ENCODE data around the gene ZNF275.

Gene ZNF275

DNA sequence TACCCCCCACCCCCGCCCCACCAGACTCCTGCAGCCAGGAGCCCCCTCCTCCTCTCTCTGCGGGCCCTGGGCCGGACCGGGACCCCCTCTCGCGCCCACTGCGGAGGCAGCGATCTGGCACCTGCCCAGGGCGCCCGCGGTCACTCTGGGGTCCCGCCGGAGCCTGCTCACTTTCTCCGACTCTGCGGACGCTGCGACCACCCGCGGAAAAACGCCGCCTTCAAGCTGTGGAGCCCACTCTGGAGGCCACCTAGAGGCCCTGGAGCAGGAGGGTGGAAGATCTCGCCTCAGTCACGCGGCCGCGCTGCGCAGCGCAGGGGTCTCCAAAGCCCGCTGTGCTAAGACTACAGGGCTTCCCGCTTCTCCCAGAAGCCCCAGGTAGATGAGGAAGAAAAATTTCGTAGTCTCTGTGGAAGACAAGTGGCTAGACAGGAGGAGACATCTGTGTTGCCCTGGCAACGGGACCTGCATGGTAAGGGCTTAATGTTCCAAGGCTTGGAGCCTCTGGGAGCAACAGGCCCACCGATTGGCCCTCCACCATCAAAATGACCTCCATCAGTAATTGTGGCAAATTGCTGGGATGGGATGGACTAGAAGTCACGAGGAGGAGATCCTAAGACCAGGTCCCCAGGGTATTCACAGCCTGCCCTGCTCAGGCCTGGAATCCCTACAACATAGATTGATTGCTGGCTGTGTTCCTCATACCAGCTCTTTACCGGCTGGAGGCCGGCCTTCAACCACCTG lies 12.4 kb upstream of the ZNF275 start, which contains the start of gene PNMA6F:
Gene PNMA6F, minus strand, starts transcription at position 387 of the 744 bp plus-strand sequence. CDS start 1,093 bp downstream, outside the sequence.
- peaks cover 7% of the 10 kb centered on the region for H3K27me3 ChIP-seq (ENCODE audit: control insufficient read depth, insufficient read depth, low read length)
- no peaks in the 10 kb centered on the region for H3K9me3 ChIP-seq (ENCODE audit: control insufficient read depth, insufficient read depth, low read length)
- no peaks in the 10 kb centered on the region for H3K4me1 ChIP-seq (ENCODE audit: control insufficient read depth, insufficient read depth, low read length)
- peak within 1 kb of the TSS; percentile 46 for H3K4me3 ChIP-seq (ENCODE audit: low read depth, low read length)
- no peaks in the 10 kb centered on the region for H3K36me3 ChIP-seq (ENCODE audit: control insufficient read depth, insufficient read depth, low read length)
- no peak within 1 kb of the TSS for H3K9ac ChIP-seq (ENCODE audit: low read depth, low read length)

DNA sequence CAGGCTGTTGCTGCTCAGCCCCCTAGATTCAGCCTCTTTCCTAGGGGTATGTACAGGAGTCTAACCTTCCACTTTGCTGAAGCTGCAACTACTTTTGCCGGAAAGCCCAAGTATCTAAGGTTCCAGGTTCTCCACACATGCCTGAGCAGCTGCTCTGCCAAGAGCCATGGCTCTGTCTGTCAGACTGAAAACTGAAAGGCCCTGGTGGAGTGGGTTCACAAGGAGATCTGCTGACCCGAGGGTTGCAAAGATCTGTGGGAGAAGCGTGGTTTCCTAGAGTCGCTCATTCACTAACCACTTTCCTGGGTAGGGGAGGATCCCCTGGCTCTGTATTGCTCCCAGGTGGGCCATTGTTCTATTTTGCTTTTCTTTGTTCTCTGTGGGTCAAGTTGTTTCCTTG lies 6.4 kb upstream of the ZNF275 start:
- H3K4me3 ChIP-seq (ENCODE audit: low read depth, low read length) = no peak overlapping the region
- no peaks in the 10 kb centered on the region for H3K9me3 ChIP-seq (ENCODE audit: control insufficient read depth, insufficient read depth, low read length)
- H3K36me3 ChIP-seq (ENCODE audit: control insufficient read depth, insufficient read depth, low read length) = no peaks in the 10 kb centered on the region
- no peak overlapping the region for H3K9ac ChIP-seq (ENCODE audit: low read depth, low read length)
- H3K4me1 ChIP-seq (ENCODE audit: control insufficient read depth, insufficient read depth, low read length) = no peaks in the 10 kb centered on the region
- no peaks in the 10 kb centered on the region for H3K27me3 ChIP-seq (ENCODE audit: control insufficient read depth, insufficient read depth, low read length)

DNA sequence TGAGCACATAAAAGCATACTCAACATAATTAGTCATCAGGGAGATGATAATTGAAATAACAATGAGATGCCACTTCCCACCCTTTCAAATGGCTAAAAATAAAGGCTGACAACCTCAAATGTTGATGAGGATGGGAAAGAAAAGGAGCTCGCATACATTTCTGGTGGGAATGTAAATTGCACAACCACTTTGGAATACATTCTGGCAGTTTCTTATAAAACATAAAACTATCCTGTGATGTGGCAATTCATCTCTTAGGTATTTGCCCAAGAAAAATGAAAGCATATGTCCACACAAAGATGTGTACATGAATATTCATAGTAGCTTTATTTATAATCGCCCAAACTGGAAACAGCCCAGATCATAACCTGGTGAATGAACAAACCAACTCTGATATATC lies 687 bp upstream of the ZNF275 start:
- Histone ChIP-seq H3K9ac (ENCODE audit: low read depth, low read length) (no peak overlapping the region), H3K27me3 (ENCODE audit: control insufficient read depth, insufficient read depth, low read length) (no peaks in the 10 kb centered on the region), H3K4me1 (ENCODE audit: control insufficient read depth, insufficient read depth, low read length) (no peaks in the 10 kb centered on the region), H3K9me3 (ENCODE audit: control insufficient read depth, insufficient read depth, low read length) (no peaks in the 10 kb centered on the region), H3K36me3 (ENCODE audit: control insufficient read depth, insufficient read depth, low read length) (no peaks in the 10 kb centered on the region), H3K4me3 (ENCODE audit: low read depth, low read length) (peak overlapping the region; percentile 59)

DNA sequence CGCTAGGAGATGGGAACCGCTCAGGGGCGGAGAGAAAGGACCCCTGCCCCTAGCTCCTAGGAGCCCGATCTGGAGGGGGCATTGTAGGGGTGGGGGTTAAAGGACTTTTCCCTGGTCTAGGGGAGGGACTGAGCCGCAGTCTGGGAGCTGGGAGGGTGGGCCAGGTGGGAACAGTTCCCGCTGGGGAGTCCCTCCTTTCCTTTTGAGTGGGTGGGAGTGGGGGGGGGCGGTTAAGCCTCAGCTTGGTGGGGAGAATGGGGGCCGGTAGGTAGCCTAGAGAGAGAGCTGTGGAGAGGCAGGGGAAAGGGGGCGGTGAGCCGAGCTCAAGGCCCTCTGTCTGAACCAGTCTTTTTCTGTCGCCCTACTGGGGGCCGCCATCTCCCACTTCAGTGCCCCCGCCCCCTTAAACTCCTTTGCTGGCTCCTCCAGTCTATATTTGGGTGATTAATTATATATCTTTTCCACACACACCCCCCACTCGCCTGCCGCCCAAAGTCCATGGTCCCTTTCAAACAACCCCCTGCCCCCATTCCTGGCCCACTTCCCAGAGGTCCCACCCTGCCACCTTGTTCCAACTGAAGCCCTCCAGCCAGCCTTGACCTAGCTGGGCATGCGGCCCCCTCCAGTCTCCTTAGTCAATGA lies 822 bp downstream of the ZNF275 start:
- Histone ChIP-seq H3K4me1 (ENCODE audit: control insufficient read depth, insufficient read depth, low read length) (no peaks in the 10 kb centered on the region), H3K36me3 (ENCODE audit: control insufficient read depth, insufficient read depth, low read length) (peaks cover 3% of the 10 kb centered on the region), H3K4me3 (ENCODE audit: low read depth, low read length) (peak overlapping the region; percentile 55), H3K9ac (ENCODE audit: low read depth, low read length) (no peak overlapping the region), H3K27me3 (ENCODE audit: control insufficient read depth, insufficient read depth, low read length) (no peaks in the 10 kb centered on the region), H3K9me3 (ENCODE audit: control insufficient read depth, insufficient read depth, low read length) (no peaks in the 10 kb centered on the region)

DNA sequence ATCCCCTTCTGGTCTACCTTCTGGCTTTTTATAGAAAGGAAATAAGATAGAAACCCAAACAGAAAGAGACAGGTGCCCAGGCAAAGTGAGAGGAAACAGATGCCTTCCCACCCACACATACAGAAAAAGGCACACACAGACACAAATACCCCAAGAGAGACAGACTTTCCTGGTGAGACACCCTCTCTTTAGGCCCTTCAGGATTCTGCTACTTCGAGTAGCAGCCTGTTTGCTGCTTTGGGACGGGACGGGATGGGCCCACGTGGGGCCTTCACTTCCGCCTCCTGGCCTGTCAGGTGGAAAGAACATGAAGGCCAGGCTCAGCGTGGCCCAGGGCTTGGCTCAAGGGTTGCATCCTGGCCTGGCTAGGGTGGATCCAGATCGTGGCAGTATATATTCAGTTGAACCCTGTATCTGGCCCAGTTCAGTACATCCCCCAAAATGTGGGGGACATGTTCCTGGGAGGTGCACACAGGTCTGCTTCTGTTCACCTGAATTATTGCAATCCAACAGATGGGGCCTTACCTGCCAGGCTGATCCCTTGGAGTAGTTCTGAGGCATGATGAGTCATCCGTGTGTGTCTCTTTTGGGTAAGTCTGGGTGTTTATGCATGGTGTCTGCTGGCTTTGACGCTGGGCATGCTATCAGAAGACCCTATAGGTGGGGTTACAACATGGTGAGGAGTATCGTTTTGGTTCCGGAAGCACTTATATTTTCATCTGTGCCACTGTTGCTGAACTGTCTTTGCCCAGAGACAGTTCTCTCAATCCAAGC lies 2.4 kb downstream of the ZNF275 start:
- Histone ChIP-seq H3K4me3 (ENCODE audit: low read depth, low read length) (no peak overlapping the region), H3K4me1 (ENCODE audit: control insufficient read depth, insufficient read depth, low read length) (no peaks in the 10 kb centered on the region), H3K36me3 (ENCODE audit: control insufficient read depth, insufficient read depth, low read length) (peaks cover 3% of the 10 kb centered on the region), H3K27me3 (ENCODE audit: control insufficient read depth, insufficient read depth, low read length) (no peaks in the 10 kb centered on the region), H3K9me3 (ENCODE audit: control insufficient read depth, insufficient read depth, low read length) (no peaks in the 10 kb centered on the region), H3K9ac (ENCODE audit: low read depth, low read length) (no peak overlapping the region)

DNA sequence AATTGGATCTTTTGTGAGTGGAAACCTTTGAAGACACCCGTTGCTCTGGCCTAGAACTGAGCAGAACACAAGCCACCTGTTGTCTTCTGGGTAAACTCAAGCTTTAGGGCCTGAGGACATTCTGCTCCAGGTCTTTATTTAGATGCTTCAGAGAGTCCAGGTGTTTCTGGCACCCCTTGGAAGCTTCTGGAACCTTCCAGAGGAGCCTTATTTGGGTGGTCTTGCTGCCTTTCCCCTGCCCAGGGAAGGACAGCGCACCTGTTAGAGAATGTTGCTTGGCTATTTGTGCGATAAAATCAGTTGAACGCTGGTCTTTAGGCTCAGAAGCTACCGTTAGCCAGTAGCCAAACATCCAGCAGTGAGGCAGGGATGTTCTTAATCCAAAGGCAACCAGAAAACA lies 3.0 kb downstream of the ZNF275 start:
- H3K27me3 ChIP-seq (ENCODE audit: control insufficient read depth, insufficient read depth, low read length) = no peaks in the 10 kb centered on the region
- no peaks in the 10 kb centered on the region for H3K9me3 ChIP-seq (ENCODE audit: control insufficient read depth, insufficient read depth, low read length)
- H3K9ac ChIP-seq (ENCODE audit: low read depth, low read length) = no peak overlapping the region
- no peak overlapping the region for H3K4me3 ChIP-seq (ENCODE audit: low read depth, low read length)
- H3K36me3 ChIP-seq (ENCODE audit: control insufficient read depth, insufficient read depth, low read length) = peaks cover 3% of the 10 kb centered on the region
- H3K4me1 ChIP-seq (ENCODE audit: control insufficient read depth, insufficient read depth, low read length) = no peaks in the 10 kb centered on the region

DNA sequence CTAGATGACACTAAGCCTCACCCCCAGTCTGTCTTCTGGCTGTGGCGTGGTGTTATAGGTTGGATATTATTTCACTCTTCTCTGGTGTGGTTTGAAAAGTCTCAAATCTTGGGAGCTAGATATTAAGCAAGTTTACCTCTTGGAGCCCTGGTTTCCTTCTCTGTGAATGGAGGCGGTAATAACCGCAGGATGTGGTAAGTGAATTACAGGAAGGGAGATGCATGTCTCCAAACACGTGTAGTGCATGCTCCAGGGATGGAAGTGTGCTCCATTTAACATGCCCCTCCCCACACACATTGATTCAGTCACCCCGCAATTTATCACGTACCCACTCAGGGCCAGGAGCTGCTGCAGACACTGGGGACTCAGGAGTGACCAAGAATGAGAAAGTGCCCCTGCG lies 4.9 kb downstream of the ZNF275 start:
- no peak overlapping the region for H3K4me3 ChIP-seq (ENCODE audit: low read depth, low read length)
- no peaks in the 10 kb centered on the region for H3K27me3 ChIP-seq (ENCODE audit: control insufficient read depth, insufficient read depth, low read length)
- H3K36me3 ChIP-seq (ENCODE audit: control insufficient read depth, insufficient read depth, low read length) = peaks cover 3% of the 10 kb centered on the region
- H3K9me3 ChIP-seq (ENCODE audit: control insufficient read depth, insufficient read depth, low read length) = no peaks in the 10 kb centered on the region
- H3K9ac ChIP-seq (ENCODE audit: low read depth, low read length) = no peak overlapping the region
- H3K4me1 ChIP-seq (ENCODE audit: control insufficient read depth, insufficient read depth, low read length) = no peaks in the 10 kb centered on the region

DNA sequence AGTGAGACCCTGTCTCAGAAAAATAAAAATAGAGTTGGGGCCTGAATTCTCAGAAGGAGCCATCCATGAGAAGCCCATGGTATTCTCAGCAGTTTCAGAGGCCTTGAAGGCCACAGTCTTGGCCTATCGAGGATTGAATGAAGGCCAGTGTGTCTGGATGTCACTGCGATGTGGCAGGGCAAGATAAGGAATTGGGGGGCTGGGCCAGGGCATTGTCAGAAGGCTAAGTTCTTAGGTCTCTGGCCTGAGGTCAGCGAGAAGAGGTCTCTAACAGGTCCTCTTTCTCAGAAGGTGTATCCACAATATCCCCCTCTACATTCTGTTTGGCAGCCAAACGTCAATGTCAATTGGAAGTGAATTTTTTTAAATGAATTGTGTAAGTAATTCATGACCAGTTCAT lies 5.7 kb downstream of the ZNF275 start:
- peaks cover 3% of the 10 kb centered on the region for H3K36me3 ChIP-seq (ENCODE audit: control insufficient read depth, insufficient read depth, low read length)
- no peaks in the 10 kb centered on the region for H3K4me1 ChIP-seq (ENCODE audit: control insufficient read depth, insufficient read depth, low read length)
- H3K9ac ChIP-seq (ENCODE audit: low read depth, low read length) = no peak overlapping the region
- H3K27me3 ChIP-seq (ENCODE audit: control insufficient read depth, insufficient read depth, low read length) = no peaks in the 10 kb centered on the region
- H3K9me3 ChIP-seq (ENCODE audit: control insufficient read depth, insufficient read depth, low read length) = no peaks in the 10 kb centered on the region
- no peak overlapping the region for H3K4me3 ChIP-seq (ENCODE audit: low read depth, low read length)

DNA sequence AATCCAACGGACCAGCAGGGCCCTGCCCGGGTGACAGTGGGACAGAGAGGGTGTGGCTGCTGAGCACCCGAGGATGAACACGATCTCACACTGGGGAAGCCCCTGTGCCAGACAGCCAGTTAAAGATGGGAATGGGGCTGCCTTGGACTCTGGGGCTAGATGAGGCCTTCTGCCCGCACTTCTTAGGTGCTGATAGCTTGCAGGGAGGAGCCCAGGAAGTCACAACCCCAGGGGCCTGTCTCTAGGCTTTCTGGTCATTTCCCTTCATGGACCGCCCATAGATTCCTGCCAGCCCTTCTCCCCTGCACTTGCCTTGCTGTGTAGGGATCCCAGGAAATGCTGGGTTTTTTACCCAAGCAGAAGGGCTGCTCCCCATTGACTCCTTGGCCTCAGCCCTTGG lies 6.2 kb downstream of the ZNF275 start:
- no peak overlapping the region for H3K9ac ChIP-seq (ENCODE audit: low read depth, low read length)
- H3K27me3 ChIP-seq (ENCODE audit: control insufficient read depth, insufficient read depth, low read length) = no peaks in the 10 kb centered on the region
- peaks cover 3% of the 10 kb centered on the region for H3K36me3 ChIP-seq (ENCODE audit: control insufficient read depth, insufficient read depth, low read length)
- H3K9me3 ChIP-seq (ENCODE audit: control insufficient read depth, insufficient read depth, low read length) = no peaks in the 10 kb centered on the region
- no peak overlapping the region for H3K4me3 ChIP-seq (ENCODE audit: low read depth, low read length)
- no peaks in the 10 kb centered on the region for H3K4me1 ChIP-seq (ENCODE audit: control insufficient read depth, insufficient read depth, low read length)

DNA sequence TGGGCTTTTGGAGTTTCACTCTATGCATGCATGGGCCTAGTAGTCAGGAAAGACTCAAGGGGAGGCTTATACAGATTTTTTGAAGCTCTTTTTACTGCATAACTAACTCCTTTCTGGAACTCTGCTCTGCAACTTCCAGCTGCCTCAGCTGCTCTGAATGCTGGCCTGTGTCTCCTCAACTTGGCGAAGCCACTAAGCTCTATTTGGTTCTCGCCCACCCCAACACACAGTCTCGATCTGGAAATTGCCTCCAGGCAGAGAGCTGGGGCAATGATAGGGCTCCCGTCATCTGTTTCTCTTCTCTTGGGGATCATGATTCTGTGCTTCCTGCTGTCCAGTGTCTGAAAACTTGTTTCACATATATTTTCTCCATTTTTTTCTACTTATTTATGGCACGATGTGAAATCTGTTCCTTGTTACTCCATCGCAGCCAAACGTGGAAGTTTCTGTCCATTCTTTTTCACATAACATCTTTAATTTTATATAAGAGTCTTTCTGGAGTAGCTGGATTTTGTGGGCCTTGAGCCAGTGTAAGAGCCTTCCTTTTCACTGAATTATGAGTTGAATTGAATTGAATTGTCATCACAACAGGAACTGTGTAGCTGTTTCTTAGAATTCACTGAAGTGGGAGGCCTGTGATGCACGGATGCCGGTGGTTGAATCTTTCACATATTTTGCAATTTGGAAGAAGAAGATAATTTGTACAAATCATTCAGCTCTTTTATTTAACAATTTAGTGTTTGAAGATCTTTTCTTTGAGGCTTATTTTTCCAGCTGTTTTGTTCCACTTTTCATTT lies 9.0 kb downstream of the ZNF275 start:
- H3K4me1 ChIP-seq (ENCODE audit: control insufficient read depth, insufficient read depth, low read length) = no peaks in the 10 kb centered on the region
- peaks cover 14% of the 10 kb centered on the region for H3K36me3 ChIP-seq (ENCODE audit: control insufficient read depth, insufficient read depth, low read length)
- H3K27me3 ChIP-seq (ENCODE audit: control insufficient read depth, insufficient read depth, low read length) = no peaks in the 10 kb centered on the region
- H3K4me3 ChIP-seq (ENCODE audit: low read depth, low read length) = no peak overlapping the region
- no peaks in the 10 kb centered on the region for H3K9me3 ChIP-seq (ENCODE audit: control insufficient read depth, insufficient read depth, low read length)
- H3K9ac ChIP-seq (ENCODE audit: low read depth, low read length) = no peak overlapping the region

DNA sequence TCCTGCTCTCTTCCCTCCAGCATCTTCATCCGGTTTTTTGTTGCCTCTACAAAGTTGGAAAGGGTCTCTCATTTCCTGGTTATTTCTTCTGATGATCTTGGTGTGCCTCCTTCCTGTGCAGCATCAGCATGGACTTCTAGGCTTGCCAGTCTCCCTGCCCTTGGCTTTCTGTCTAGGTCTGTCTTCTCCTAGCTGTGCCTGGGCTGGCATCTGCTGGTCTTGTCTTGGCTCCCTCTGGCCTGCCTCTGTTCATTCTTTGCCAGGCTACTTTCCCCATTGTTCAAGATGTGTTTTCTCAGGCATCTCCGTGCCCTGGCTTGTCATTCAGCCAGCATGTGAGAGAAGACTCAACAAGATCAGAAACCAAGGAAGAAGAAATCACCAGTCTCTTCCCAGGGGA lies 9.7 kb downstream of the ZNF275 start:
- Histone ChIP-seq H3K9me3 (ENCODE audit: control insufficient read depth, insufficient read depth, low read length) (no peaks in the 10 kb centered on the region), H3K36me3 (ENCODE audit: control insufficient read depth, insufficient read depth, low read length) (peaks cover 14% of the 10 kb centered on the region), H3K9ac (ENCODE audit: low read depth, low read length) (no peak overlapping the region), H3K4me3 (ENCODE audit: low read depth, low read length) (no peak overlapping the region), H3K27me3 (ENCODE audit: control insufficient read depth, insufficient read depth, low read length) (no peaks in the 10 kb centered on the region), H3K4me1 (ENCODE audit: control insufficient read depth, insufficient read depth, low read length) (no peaks in the 10 kb centered on the region)

Measured in iPS-15b (cell line).